IMR-90 (cell line): ENCODE results near the gene CNGB1. TPM values are rescaled to one million over a fixed set of nuclear protein-coding genes. Genes with fewer than 3 reads are reported as not detected.
"Not testable (repeated sequence)": the region's sequence is repeated elsewhere in the genome, so short reads cannot be mapped to it uniquely, and the experiment has no call there.

Experiments used
- ATAC-seq: fragments of 200-7000 bp; cut with Tn5 transposase; 2 replicates; pipeline ENCODE4 v1.9.1; 2020; ENCODE audit warnings: low read depth, mild to moderate bottlenecking, moderate library complexity
- BruUV-seq: library from RNA; stranded (reverse); fragments of 400-500 nt; replicated peaks from 2 replicates; lab custom pipeline; 2021; lab: Mats Ljungman, UMichigan
- CTCF ChIA-PET: fragments of 300-600 bp; formaldehyde crosslinking; extraction: SDS; loops from one replicate; lab custom pipeline; 2021; ENCODE audit warnings: antibody characterized with exemption; lab: Yijun Ruan, JAX
- POLR2A ChIA-PET: fragments of 300-600 bp; sonication (Branson Sonifier 250); formaldehyde crosslinking; loops from one replicate; lab custom pipeline; 2022; ENCODE audit warnings: antibody characterized with exemption; ENCODE audit not compliant: unreplicated experiment; lab: Charles Lee
- DNase-seq: peaks from one replicate; pipeline ENCODE4 v3.0.0; 2013
- H2AFZ ChIP-seq: replicated peaks from 2 replicates; pipeline ENCODE3; 2013; ENCODE audit warnings: low read length, mild to moderate bottlenecking; ENCODE audit not compliant: poor library complexity
- H2AK5ac ChIP-seq: 2 replicates; pipeline ENCODE4 v1.6.1; 2013; ENCODE audit warnings: low read depth, low read length, inconsistent platforms
- H2AK9ac ChIP-seq: replicated peaks from 2 replicates; pipeline ENCODE3; 2013; ENCODE audit warnings: mild to moderate bottlenecking, low read depth, low read length, moderate library complexity; ENCODE audit not compliant: poor library complexity
- H2BK120ac ChIP-seq: 2 replicates; pipeline ENCODE4 v1.6.1; 2013; ENCODE audit warnings: low read depth, low read length, inconsistent platforms
- H2BK15ac ChIP-seq: 3 replicates; pipeline ENCODE4 v1.6.1; 2013; ENCODE audit warnings: low read depth, low read length, inconsistent platforms
- H2BK20ac ChIP-seq: 2 replicates; pipeline ENCODE4 v1.6.1; 2013; ENCODE audit warnings: low read depth, mild to moderate bottlenecking, inconsistent platforms, low read length, moderate library complexity
- H2BK5ac ChIP-seq: 2 replicates; pipeline ENCODE4 v1.6.1; 2013; ENCODE audit warnings: mild to moderate bottlenecking, low read depth, low read length, inconsistent platforms; ENCODE audit not compliant: poor library complexity, severe bottlenecking
- H3K14ac ChIP-seq: replicated peaks from 2 replicates; pipeline ENCODE4 v1.6.1; 2013; ENCODE audit warnings: low read depth, low read length, inconsistent platforms
- H3K18ac ChIP-seq: 2 replicates; pipeline ENCODE4 v1.6.1; 2013; ENCODE audit warnings: low read depth, low read length, control low read depth
- H3K23ac ChIP-seq: 2 replicates; pipeline ENCODE4 v1.6.1; 2013; ENCODE audit warnings: low read depth, low read length, inconsistent platforms
- H3K27ac ChIP-seq: 2 replicates; pipeline ENCODE4 v1.5.1; 2013; ENCODE audit warnings: mild to moderate bottlenecking, control low read depth, low read length; ENCODE audit not compliant: insufficient read depth
- H3K27me3 ChIP-seq: 2 replicates; pipeline ENCODE4 v1.6.1; 2013; ENCODE audit warnings: low read length; ENCODE audit not compliant: control insufficient read depth, insufficient read depth
- H3K36me3 ChIP-seq: 2 replicates; pipeline ENCODE4 v1.6.1; 2013; ENCODE audit warnings: low read length, mixed read lengths; ENCODE audit not compliant: control insufficient read depth, insufficient read depth
- H3K4ac ChIP-seq: 2 replicates; pipeline ENCODE4 v1.6.1; 2013; ENCODE audit warnings: low read depth, low read length, inconsistent platforms
- H3K4me1 ChIP-seq: 2 replicates; pipeline ENCODE4 v1.6.1; 2013; ENCODE audit warnings: low read length, mixed read lengths; ENCODE audit not compliant: control insufficient read depth, insufficient read depth
- H3K4me2 ChIP-seq: 2 replicates; pipeline ENCODE4 v1.6.1; 2013; ENCODE audit warnings: low read depth, mild to moderate bottlenecking, control low read depth, low read length, moderate library complexity
- H3K4me3 ChIP-seq: 2 replicates; pipeline ENCODE4 v1.5.1; 2013; ENCODE audit warnings: low read depth, mild to moderate bottlenecking, control low read depth, low read length, moderate library complexity; ENCODE audit not compliant: insufficient read depth
- H3K56ac ChIP-seq: 2 replicates; pipeline ENCODE4 v1.6.1; 2013; ENCODE audit warnings: low read length, inconsistent platforms; ENCODE audit not compliant: insufficient read depth; ENCODE audit errors: extremely low read depth
- H3K79me1 ChIP-seq, 2 experiments: 2 replicates each; pipeline ENCODE4 v1.6.1; 2013; ENCODE audit warnings: low read length in 2 of 2, inconsistent platforms in 1 of 2, low read depth in 1 of 2
- H3K9ac ChIP-seq: 2 replicates; pipeline ENCODE4 v1.6.1; 2013; ENCODE audit warnings: low read depth, low read length, control low read depth
- H3K9me1 ChIP-seq: 2 replicates; pipeline ENCODE4 v1.6.1; 2013; ENCODE audit warnings: low read length, inconsistent platforms; ENCODE audit not compliant: insufficient read depth
- H3K9me3 ChIP-seq: 2 replicates; pipeline ENCODE4 v1.6.1; 2013; ENCODE audit warnings: low read length; ENCODE audit not compliant: control insufficient read depth, insufficient read depth
- H4K20me1 ChIP-seq: 2 replicates; pipeline ENCODE4 v1.6.1; 2013; ENCODE audit warnings: low read length, inconsistent platforms; ENCODE audit not compliant: insufficient read depth
- H4K5ac ChIP-seq: 2 replicates; pipeline ENCODE4 v1.6.1; 2013; ENCODE audit warnings: mild to moderate bottlenecking, low read depth, low read length, control low read depth
- H4K8ac ChIP-seq, 2 experiments: 2 replicates each; pipeline ENCODE4 v1.6.1; 2013; ENCODE audit warnings: low read depth in 2 of 2, low read length in 2 of 2, control low read depth in 1 of 2, inconsistent platforms in 1 of 2
- H4K91ac ChIP-seq: 2 replicates; pipeline ENCODE4 v1.6.1; 2013; ENCODE audit warnings: low read depth, low read length, inconsistent platforms; ENCODE audit not compliant: insufficient read depth
- WGBS, 2 experiments: methylation state at CpG; one replicate each; pipeline versions ENCODE4 v1.1.5 to v1.1.7; 2013; ENCODE audit warnings: missing lambda C conversion rate in 2 of 2; ENCODE audit not compliant: insufficient read length in 1 of 2; ENCODE audit errors: extremely low coverage in 2 of 2; 5-methylcytosine and 5-hydroxymethylcytosine counted together
- dilution Hi-C: fragments of 300-500 bp; cut with HindIII; formaldehyde crosslinking; loops from one replicate; pipeline ENCODE4 v1.14.3; 2018; ENCODE audit warnings: low sequenced_read_pairs; ENCODE audit not compliant: unreplicated experiment
- in situ Hi-C: fragments of 300-500 bp; cut with MboI; formaldehyde crosslinking; loops from 3 replicates; pipeline ENCODE4 v1.14.3; 2019; ENCODE audit warnings: low sequenced_read_pairs, inconsistent platforms, mixed read lengths
- intact Hi-C: fragments of 100-400 bp; cut with micrococcal nuclease; formaldehyde crosslinking; loops from 2 replicates; pipeline ENCODE4 v1.10.0; 2022
- polyA plus RNA-seq, 3 experiments: library from polyadenylated mRNA; depleted of rRNA; stranded (reverse); fragments of >200 nt; gene quantifications; 2 replicates each; pipeline ENCODE4 v1.2.3, GENCODE V29; 2012; ENCODE audit warnings: low replicate concordance in 1 of 3
- total RNA-seq: library from RNA; depleted of rRNA; stranded (reverse); fragments of >200 nt; gene quantifications from 2 replicates; pipeline ENCODE4 v1.2.3, GENCODE V29; 2012

CNGB1 gene
- total and polyA plus RNA-seq, 2 of the 4 experiments (the other 2 are of a cell fraction), result not detected

- POLR2A ChIA-PET, CTCF ChIA-PET, H3K27me3 ChIP-seq: not testable (repeated sequence)
Measured at GRCh38 chr16:57857991-57858390, 112.9 kb downstream of the CNGB1 start.

More at GRCh38 chr16:57857991-57858390, 112.9 kb downstream of the CNGB1 start:
- H3K4me3 ChIP-seq, H3K27ac ChIP-seq, H3K9me3 ChIP-seq, H4K20me1 ChIP-seq, intact Hi-C loops, H3K14ac ChIP-seq, in situ Hi-C loops, H4K5ac ChIP-seq, H4K8ac ChIP-seq, H2BK20ac ChIP-seq, H2AFZ ChIP-seq, H2AK9ac ChIP-seq, H3K23ac ChIP-seq, DNase-seq, H3K56ac ChIP-seq, H2BK120ac ChIP-seq, H3K36me3 ChIP-seq, H2BK5ac ChIP-seq, dilution Hi-C loops, H3K18ac ChIP-seq, H4K91ac ChIP-seq, H2AK5ac ChIP-seq, H2BK15ac ChIP-seq, H3K4me1 ChIP-seq, BruUV-seq, H3K79me1 ChIP-seq, H3K9ac ChIP-seq, H3K4ac ChIP-seq, ATAC-seq, H3K9me1 ChIP-seq, H3K4me2 ChIP-seq: not testable (repeated sequence)
- WGBS, 2 experiments, result 80% methylated on average over 1 of the region's 10 CpGs; no CpG with 5 or more reads in 1 of the 2 experiments
